Parathyroid adenoma (tissue), 2 donors: ENCODE measurements around the gene PRKAR1B.

Experiments used
- H2AFZ ChIP-seq: fragments of 300-600 bp; sonication (generic); one replicate; pipeline ENCODE4 v1.7.0; 2017; ENCODE audit warnings: antibody characterized with exemption, mild to moderate bottlenecking
- H3K27ac ChIP-seq: fragments of 300-600 bp; sonication (generic); one replicate; pipeline ENCODE4 v1.7.0; 2017
- H3K27me3 ChIP-seq: fragments of 300-600 bp; sonication (generic); one replicate; pipeline ENCODE4 v1.7.0; 2017; ENCODE audit warnings: low read length; ENCODE audit not compliant: control insufficient read depth, insufficient read depth
- H3K36me3 ChIP-seq: fragments of 300-600 bp; sonication (generic); one replicate; pipeline ENCODE4 v1.7.0; 2017; ENCODE audit warnings: low read length; ENCODE audit not compliant: control insufficient read depth, insufficient read depth
- H3K4me1 ChIP-seq: fragments of 300-600 bp; sonication (generic); one replicate; pipeline ENCODE4 v1.7.0; 2017; ENCODE audit warnings: control low read depth
- H3K4me2 ChIP-seq: fragments of 300-600 bp; sonication (generic); one replicate; pipeline ENCODE4 v1.7.0; 2017; ENCODE audit warnings: low read length
- H3K4me3 ChIP-seq: fragments of 300-600 bp; sonication (generic); one replicate; pipeline ENCODE4 v1.7.0; 2017; ENCODE audit warnings: low read depth, low read length
- H3K79me2 ChIP-seq: fragments of 300-600 bp; sonication (generic); one replicate; pipeline ENCODE4 v1.7.0; 2017; ENCODE audit warnings: control low read depth
- H3K9ac ChIP-seq: fragments of 300-600 bp; sonication (generic); one replicate; pipeline ENCODE4 v1.7.0; 2017; ENCODE audit warnings: mild to moderate bottlenecking
- H3K9me3 ChIP-seq: fragments of 300-600 bp; sonication (generic); one replicate; pipeline ENCODE4 v1.7.0; 2017; ENCODE audit warnings: low read length; ENCODE audit not compliant: control insufficient read depth
- CTCF ChIP-seq: fragments of 300-600 bp; sonication (generic); IDR thresholded peaks from one replicate; pipeline ENCODE4 v1.7.0; 2017; ENCODE audit warnings: antibody characterized with exemption, mild to moderate bottlenecking
- donor health status: primary hyperparathyroidism.

The PRKAR1B gene

GRCh38 chr7:508461-509170 lies 218.5 kb downstream of the PRKAR1B start:
- no peak for TF ChIP-seq CTCF
- Histone ChIP-seq H3K36me3 (no peaks in the 10 kb centered on the region), H3K4me2 (no peak overlapping the region), H3K4me3 (no peak overlapping the region), H3K4me1 (no peaks in the 10 kb centered on the region), H3K27me3 (no peaks in the 10 kb centered on the region), H3K27ac (no peak overlapping the region), H3K79me2 (no peaks in the 10 kb centered on the region), H3K9ac (no peak overlapping the region), H2AFZ (no peak overlapping the region), H3K9me3 (no peaks in the 10 kb centered on the region)

- H3K4me1 ChIP-seq = no peaks in the 10 kb centered on the region
- H3K27ac ChIP-seq = no peak overlapping the region
- H3K9me3 ChIP-seq = no peaks in the 10 kb centered on the region
- TF ChIP-seq CTCF = no peak
- no peak overlapping the region for H2AFZ ChIP-seq
- H3K9ac ChIP-seq = no peak overlapping the region
- no peaks in the 10 kb centered on the region for H3K79me2 ChIP-seq
- no peak overlapping the region for H3K4me2 ChIP-seq
- H3K4me3 ChIP-seq = no peak overlapping the region
- no peaks in the 10 kb centered on the region for H3K27me3 ChIP-seq
- no peaks in the 10 kb centered on the region for H3K36me3 ChIP-seq
Measured at GRCh38 chr7:507623-508300, 219.3 kb downstream of the PRKAR1B start.

GRCh38 chr7:506921-507622 lies 220.0 kb downstream of the PRKAR1B start:
- H3K27ac ChIP-seq = no peak overlapping the region
- TF ChIP-seq CTCF = no peak
- H3K4me2 ChIP-seq = no peak overlapping the region
- no peaks in the 10 kb centered on the region for H3K4me1 ChIP-seq
- H3K79me2 ChIP-seq = no peaks in the 10 kb centered on the region
- H3K36me3 ChIP-seq = no peaks in the 10 kb centered on the region
- H3K9me3 ChIP-seq = no peaks in the 10 kb centered on the region
- H3K27me3 ChIP-seq = no peaks in the 10 kb centered on the region
- no peak overlapping the region for H2AFZ ChIP-seq
- H3K9ac ChIP-seq = no peak overlapping the region
- no peak overlapping the region for H3K4me3 ChIP-seq

GRCh38 chr7:506391-506831 lies 220.7 kb downstream of the PRKAR1B start:
- Histone ChIP-seq H3K9me3 (no peaks in the 10 kb centered on the region), H2AFZ (no peak overlapping the region), H3K27ac (no peak overlapping the region), H3K79me2 (no peaks in the 10 kb centered on the region), H3K4me3 (no peak overlapping the region), H3K36me3 (no peaks in the 10 kb centered on the region), H3K4me1 (no peaks in the 10 kb centered on the region), H3K9ac (no peak overlapping the region), H3K4me2 (no peak overlapping the region), H3K27me3 (no peaks in the 10 kb centered on the region)
- TF ChIP-seq CTCF = no peak
